Stimulated activated CD4-positive, alpha-beta T cell treated with anti-CD3 and anti-CD28 coated beads, Interleukin-1b, Interleukin-23, amount 100 ng/mL, for 1 hour (primary cell): ENCODE measurements around the gene TRAPPC10.

Experiments
- DNase-seq, 2 donors: peaks; one replicate each; pipeline ENCODE4 v3.0.0-alpha.2; 2020; ENCODE audit warnings: low read depth in 2 of 2

Gene TRAPPC10

DNA sequence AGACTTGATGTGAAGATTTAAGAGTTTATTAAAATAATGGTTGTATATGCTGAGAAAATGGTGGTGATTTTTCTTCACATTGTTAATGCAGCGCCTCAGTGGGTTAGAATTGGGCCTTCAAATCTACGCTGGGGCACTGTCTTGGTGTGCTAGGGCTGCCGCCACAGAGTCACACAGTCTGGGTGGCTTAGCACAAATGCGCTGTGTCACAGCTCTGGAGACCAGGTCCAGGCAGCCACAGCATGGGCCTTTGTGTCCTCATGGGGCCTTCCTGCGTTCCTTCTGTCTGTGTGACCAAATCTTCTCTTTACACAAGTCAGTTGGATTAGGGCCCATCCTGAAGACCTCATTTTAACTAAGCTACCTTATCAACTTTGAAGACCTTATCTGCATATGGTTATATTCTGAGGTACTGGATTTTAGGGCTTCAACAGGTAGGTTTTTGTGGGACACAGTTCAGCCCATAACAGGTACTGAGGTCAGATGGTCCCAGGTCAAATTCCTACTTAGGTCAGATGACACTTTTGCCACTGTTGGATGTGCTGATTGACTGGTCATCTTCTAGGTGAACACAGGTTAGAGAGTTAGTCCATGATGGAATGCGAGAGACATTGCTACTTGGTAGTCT is 17.5 kb downstream of the TRAPPC10 start:
- no peak for DNase-seq

GRCh38 chr21:44035244-44035643 is 23.1 kb downstream of the TRAPPC10 start:
- DNase-seq, result no peak

GRCh38 chr21:44038063-44038462 is 26.0 kb downstream of the TRAPPC10 start:
- DNase-seq, result no peak

DNA sequence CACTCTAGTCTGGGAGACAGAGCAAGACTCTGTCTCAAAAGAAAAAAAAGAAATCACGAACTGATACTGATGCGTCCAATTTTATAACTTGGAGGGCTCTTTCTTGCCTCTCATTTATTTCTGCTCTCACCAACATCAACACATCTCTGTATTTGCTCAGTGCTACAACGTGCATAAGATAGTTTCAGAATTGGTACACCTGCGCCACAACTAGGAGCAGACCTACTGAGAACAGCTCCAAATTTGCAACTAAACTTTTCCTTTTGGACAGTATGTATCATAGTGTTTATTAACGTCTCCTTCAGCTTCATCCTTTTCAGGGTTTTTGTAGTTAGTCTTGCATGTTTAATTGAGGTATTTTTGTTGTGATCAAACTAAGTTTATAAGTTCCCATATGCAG is 27.7 kb downstream of the TRAPPC10 start:
- no peak for DNase-seq

GRCh38 chr21:44043613-44044012 is 31.5 kb downstream of the TRAPPC10 start:
- DNase-seq, result no peak

GRCh38 chr21:44046734-44047133 is 34.6 kb downstream of the TRAPPC10 start:
- no peak for DNase-seq

GRCh38 chr21:44047996-44048560 is 36.0 kb downstream of the TRAPPC10 start:
- DNase-seq, result no peak

DNA sequence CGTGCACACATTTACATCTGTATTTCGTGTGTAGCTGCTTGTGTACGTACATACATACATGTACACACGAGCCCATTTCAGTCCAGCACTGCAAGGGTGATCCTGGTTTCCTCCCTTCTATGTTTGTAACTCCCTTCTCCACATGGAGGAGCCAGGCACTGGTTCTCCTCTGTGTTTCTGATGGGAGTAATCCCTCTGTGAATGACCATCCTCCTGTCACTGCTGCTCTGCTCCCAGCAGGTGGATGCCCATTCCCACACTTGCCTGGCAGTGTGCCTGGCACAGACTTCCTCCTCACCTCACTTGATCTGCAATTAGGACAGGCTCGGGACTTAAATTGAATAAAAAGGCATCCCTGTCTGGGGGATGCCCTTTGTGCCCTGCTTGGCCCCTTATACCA is 37.1 kb downstream of the TRAPPC10 start:
- no peak for DNase-seq

DNA sequence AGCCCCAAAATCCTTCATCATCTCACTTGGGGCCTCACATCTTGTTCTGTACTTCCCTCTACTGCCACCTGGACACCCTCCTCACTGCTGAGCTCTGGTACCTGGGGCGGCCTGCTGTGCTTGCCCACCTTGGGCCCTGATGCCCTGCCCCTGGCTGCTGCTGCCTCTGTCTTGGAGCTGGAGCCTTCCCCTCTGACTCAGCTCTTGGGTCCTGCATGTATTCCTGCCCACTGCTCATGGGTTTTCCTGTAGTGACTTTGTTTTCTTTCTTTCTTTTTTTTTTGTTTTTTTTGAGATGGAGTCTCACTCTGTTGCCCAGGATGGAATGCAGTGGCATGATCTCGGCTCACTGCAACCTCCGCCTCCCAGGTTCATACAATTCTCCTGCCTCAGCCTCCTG is 37.5 kb downstream of the TRAPPC10 start:
- DNase-seq, result no peak

DNA sequence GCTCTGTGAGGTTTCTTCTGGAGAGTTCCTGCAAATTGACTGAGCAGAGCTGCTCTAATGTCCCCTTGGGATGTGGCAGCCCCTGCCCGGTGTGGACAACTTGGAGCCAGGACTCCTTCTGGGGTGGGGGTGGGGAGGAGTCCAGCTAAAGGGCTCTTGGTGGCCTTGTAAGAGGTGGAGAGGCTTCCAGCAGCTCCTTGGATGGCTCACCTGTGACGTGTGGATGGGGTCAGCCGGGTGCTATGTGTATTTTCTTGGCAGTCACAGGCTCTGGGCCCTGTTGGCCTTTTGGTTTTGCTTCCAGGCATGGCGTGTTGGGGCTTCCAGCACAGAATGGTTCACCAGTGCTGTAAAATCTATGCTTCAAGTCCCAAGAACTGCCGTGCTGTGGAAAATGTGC is 38.2 kb downstream of the TRAPPC10 start:
- DNase-seq, result no peak

GRCh38 chr21:44051462-44051941 is 39.4 kb downstream of the TRAPPC10 start:
- DNase-seq, result no peak

DNA sequence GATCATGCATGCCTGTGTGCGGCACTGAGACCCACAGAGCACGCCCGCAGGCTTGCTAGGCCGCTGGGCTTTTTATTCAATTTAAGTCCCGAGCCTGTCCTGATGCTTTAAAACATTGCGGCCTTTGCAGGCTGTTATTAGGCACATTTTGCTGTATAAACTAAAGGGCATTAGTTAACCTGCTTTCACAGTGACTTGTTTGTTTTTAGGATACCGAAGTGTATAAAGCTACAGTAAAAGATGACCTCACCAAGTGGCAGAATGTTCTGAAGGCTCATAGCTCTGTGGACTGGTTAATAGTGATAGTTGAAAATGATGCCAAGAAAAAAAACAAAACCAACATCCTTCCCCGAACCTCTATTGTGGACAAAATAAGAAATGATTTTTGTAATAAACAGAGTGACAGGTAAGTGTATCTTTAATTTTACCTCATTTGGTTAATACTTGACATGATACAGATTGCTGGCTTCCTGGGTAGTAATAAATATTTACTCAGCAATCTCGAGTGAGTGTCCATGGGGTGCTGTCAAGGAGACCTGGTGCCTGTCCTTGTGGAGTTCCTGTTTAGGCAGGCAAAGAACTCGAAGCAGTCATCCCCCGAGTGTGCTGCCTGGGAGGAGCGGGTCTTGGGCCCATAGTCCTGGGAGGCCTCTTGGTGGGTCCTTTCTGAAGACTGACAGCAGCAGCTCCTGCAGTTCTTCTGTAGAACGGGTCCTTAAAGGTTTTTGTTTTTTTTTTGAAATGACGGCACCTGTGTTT is 40.1 kb downstream of the TRAPPC10 start:
- DNase-seq, result no peak

DNA sequence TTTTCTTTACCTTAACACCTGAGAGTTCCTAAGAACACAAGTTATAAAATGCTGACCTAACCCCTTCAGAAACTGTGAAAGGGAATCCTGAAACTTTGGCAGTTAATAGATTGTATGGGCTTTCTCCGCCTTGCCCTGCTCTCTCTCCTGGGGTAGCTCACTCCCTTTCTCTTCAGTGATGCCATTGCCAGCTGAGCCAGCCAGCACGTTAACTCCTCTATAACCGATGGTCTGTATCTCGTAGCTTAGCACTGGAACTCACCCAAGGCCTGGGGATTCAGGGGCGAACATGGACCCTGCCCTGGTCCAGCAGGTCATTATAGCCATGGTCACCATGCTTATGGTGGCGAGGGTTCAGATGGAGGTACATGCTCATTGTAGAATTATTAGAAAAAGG is 40.7 kb downstream of the TRAPPC10 start:
- no peak for DNase-seq

- DNase-seq, result no peak
Observed at GRCh38 chr21:44053567-44053966, 41.5 kb downstream of the TRAPPC10 start.

DNA sequence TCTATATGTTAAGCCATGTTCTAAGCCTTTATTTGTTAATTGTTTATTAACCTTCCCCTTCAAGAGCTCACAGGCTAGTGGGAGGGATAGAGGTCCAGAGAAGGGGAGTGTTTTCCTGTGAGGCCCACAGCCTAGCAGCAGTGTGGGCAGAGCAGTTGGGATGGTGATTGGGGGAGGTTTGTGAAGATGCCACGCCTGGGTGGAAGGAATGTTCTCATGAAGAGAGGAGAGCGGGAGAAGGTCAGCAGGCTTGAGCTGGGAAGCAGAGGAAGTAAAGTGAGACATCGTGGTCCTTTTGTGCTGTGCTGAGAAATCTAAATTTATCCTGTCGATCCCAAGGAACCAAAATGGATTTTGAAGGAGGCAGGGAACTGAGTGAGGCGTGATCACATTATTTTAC is 42.6 kb downstream of the TRAPPC10 start:
- DNase-seq, result no peak

- no peak for DNase-seq
Observed at GRCh38 chr21:44057055-44057454, 44.9 kb downstream of the TRAPPC10 start.

DNA sequence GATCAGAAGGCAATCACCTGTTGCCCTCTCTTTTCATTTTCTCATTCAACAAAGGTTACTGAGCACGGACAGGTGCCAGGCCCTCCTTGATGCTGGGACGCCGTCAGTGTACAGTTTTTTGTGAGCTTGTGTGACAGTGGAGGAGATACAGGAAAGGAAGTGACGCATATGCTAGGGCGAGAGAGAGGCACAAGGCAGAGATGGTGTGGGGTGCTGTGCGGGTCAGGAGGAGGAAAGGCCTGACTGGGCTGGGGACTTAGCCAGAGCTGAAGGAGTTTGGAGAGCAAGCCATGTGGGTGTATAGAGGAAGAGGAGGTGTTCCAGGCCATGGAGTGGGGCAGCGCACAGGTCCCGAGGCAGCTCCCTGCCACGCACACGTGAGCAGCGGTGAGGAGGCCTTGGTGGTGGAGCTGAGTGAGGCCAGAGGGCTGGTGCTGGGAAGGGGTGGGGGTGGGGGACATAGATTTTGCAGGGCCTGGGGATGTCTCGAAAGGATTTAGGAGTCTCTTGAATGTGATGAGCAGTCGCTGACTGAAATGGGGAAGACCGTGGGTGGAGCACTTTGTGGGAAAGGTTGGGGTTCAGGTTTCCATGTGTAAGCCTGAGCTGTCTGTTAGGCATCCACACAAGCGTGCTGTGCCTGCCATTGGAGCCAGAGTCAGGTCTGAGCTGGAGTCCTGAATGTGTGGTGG is 46.0 kb downstream of the TRAPPC10 start:
- no peak for DNase-seq

DNA sequence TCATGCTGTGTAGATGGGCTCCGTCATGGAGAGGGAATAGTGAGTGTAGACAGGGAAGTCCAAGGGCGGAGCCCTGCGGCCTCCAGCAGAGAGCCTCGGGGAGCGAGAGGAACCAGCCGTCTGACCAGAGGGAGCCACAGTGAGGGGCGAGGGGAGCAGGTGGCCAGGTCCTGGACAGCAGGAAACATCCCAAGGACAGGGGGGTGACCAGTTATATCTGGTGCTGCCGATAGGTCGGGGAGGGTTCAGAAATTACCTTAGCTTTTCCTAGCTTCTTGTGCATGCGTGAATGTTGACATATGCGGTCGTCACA is 46.5 kb downstream of the TRAPPC10 start:
- no peak for DNase-seq

- DNase-seq, result no peak
Observed at GRCh38 chr21:44058981-44059380, 46.9 kb downstream of the TRAPPC10 start.

GRCh38 chr21:44059710-44060109 is 47.6 kb downstream of the TRAPPC10 start:
- no peak for DNase-seq

DNA sequence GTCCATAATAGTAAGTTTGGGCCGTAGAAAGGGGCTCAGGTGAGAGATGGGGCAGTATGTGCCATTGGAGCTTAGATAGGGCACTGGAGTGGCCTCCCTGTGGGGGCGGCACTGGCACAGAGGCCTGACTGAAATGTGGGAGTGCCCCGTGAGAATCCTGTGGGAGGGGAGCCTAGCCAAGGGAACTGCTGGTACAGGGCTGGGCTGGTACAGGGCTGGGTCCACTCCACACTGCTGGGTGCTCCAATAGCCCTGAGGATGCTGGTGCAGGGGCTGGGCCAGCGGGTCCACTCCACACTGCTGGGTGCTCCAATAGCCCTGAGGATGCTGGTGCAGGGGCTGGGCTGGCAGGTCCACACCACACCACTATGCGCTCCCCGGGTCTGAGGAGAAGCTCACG is 50.3 kb downstream of the TRAPPC10 start:
- DNase-seq, result no peak

- DNase-seq, result no peak
Observed at GRCh38 chr21:44063151-44063912, 51.2 kb downstream of the TRAPPC10 start.
